GM21447 (cell line): Measurements from ENCODE around the gene STUB1.
A peak's percentile ranks its signal among the peaks of the same experiment; 100 is the strongest.
"Not testable (repeated sequence)": the region's sequence is repeated elsewhere in the genome, so short reads cannot be mapped to it uniquely, and the experiment has no call there.

Experiments
- ATAC-seq: cut with Tn5 transposase; IDR thresholded peaks from one replicate; pipeline ENCODE4 v1.9.1; 2021; ENCODE audit not compliant: unreplicated experiment

The STUB1 gene

GRCh38 chr16:678209-678857 is 1.9 kb upstream of the STUB1 start:
- no peak for ATAC-seq

- no peak for ATAC-seq
Measured at GRCh38 chr16:678858-679813, 1.1 kb upstream of the STUB1 start.

GRCh38 chr16:680625-680945 is 375 bp downstream of the STUB1 start:
- ATAC-seq: no peak

GRCh38 chr16:680967-681745 is 946 bp downstream of the STUB1 start:
- ATAC-seq: no peak

GRCh38 chr16:681746-682427 is 1.7 kb downstream of the STUB1 start:
- no peak for ATAC-seq

- no peak for ATAC-seq
Measured at GRCh38 chr16:682493-683395, 2.5 kb downstream of the STUB1 start.

GRCh38 chr16:683396-684070 is 3.3 kb downstream of the STUB1 start:
- ATAC-seq: no peak

- ATAC-seq: peak; percentile 47
Measured at GRCh38 chr16:684071-684794, 4.0 kb downstream of the STUB1 start, which contains the start of gene JMJD8. Gene JMJD8, minus strand, starts transcription at chr16:684334. Its CDS starts 15 bp downstream, at chr16:684319.

- ATAC-seq: no peak
Measured at GRCh38 chr16:684961-685696, 4.9 kb downstream of the STUB1 start.

GRCh38 chr16:685967-686366 is 5.8 kb downstream of the STUB1 start:
- ATAC-seq: no peak

GRCh38 chr16:686459-687260 is 6.5 kb downstream of the STUB1 start:
- no peak for ATAC-seq

GRCh38 chr16:687499-687898 is 7.3 kb downstream of the STUB1 start:
- ATAC-seq: no peak

GRCh38 chr16:689175-689897 is 9.1 kb downstream of the STUB1 start:
- ATAC-seq: no peak

- ATAC-seq: not testable (repeated sequence)
Measured at GRCh38 chr16:691242-691641, 11.0 kb downstream of the STUB1 start.

- ATAC-seq: no peak
Measured at GRCh38 chr16:692356-693108, 12.3 kb downstream of the STUB1 start.

- no peak for ATAC-seq
Measured at GRCh38 chr16:693364-693763, 13.2 kb downstream of the STUB1 start.
